ENCODE data around the gene LAMTOR1.

The LAMTOR1 gene

GRCh38 chr11:72116019-72116755 is 13.1 kb upstream of the LAMTOR1 start:
- no peak for DNase-seq

GRCh38 chr11:72114570-72114969 is 11.5 kb upstream of the LAMTOR1 start:
- DNase-seq: no peak

- DNase-seq: peak; percentile 43
Measured at GRCh38 chr11:72112978-72113808, 10.1 kb upstream of the LAMTOR1 start.

- DNase-seq: peak; percentile 99
Measured at GRCh38 chr11:72112143-72112977, 9.3 kb upstream of the LAMTOR1 start, which contains the start of gene ANAPC15. ANAPC15 (minus strand) TSS chr11:72112695; CDS start chr11:72111276, 1,419 bp downstream.

- DNase-seq: no peak
Measured at GRCh38 chr11:72111300-72112142, 8.4 kb upstream of the LAMTOR1 start.

- no peak for DNase-seq
Measured at GRCh38 chr11:72105888-72106287, 2.8 kb upstream of the LAMTOR1 start, which contains the start of gene TOMT. TOMT (plus strand) TSS chr11:72105924; CDS start chr11:72105952, 28 bp downstream.

- no peak for DNase-seq
Measured at GRCh38 chr11:72103754-72104167, 664 bp upstream of the LAMTOR1 start.

- DNase-seq: no peak
Measured at GRCh38 chr11:72102631-72102945, 509 bp downstream of the LAMTOR1 start.

- no peak for DNase-seq
Measured at GRCh38 chr11:72102162-72102561, 935 bp downstream of the LAMTOR1 start.

- no peak for DNase-seq
Measured at GRCh38 chr11:72100462-72100861, 2.6 kb downstream of the LAMTOR1 start.

- no peak for DNase-seq
Measured at GRCh38 chr11:72100009-72100408, 3.1 kb downstream of the LAMTOR1 start.

- DNase-seq: no peak
Measured at GRCh38 chr11:72098741-72099140, 4.4 kb downstream of the LAMTOR1 start.

- peak; percentile 56 for DNase-seq
Measured at GRCh38 chr11:72091292-72091691, 11.8 kb downstream of the LAMTOR1 start.

- no peak for DNase-seq
Measured at GRCh38 chr11:72088076-72088808, 14.9 kb downstream of the LAMTOR1 start.

GRCh38 chr11:72085621-72086351 is 17.3 kb downstream of the LAMTOR1 start:
- DNase-seq: no peak

- DNase-seq: no peak
Measured at GRCh38 chr11:72084965-72085364, 18.1 kb downstream of the LAMTOR1 start.

GRCh38 chr11:72084076-72084475 is 19.0 kb downstream of the LAMTOR1 start:
- no peak for DNase-seq

- no peak for DNase-seq
Measured at GRCh38 chr11:72083414-72083813, 19.7 kb downstream of the LAMTOR1 start.

- no peak for DNase-seq
Measured at GRCh38 chr11:72081821-72082453, 21.2 kb downstream of the LAMTOR1 start.

- no peak for DNase-seq
Measured at GRCh38 chr11:72081184-72081644, 21.9 kb downstream of the LAMTOR1 start.

All from amniotic stem cell (primary cell).